ENCODE data around the gene KRT76. TPM values are rescaled to one million over a fixed set of nuclear protein-coding genes. Genes with fewer than 3 reads are reported as not detected.

Gene KRT76
- total RNA-seq, 4 donors from 2014 or later, result not detected

GRCh38 chr12:52817003-52817698 is 40.0 kb upstream of the KRT76 start:
- TF ChIP-seq CTCF (IDR thresholded peaks at IDR 0.05; ENCODE audit: low read depth), result no peak

GRCh38 chr12:52815676-52816588 is 38.8 kb upstream of the KRT76 start:
- no peak for TF ChIP-seq CTCF (IDR thresholded peaks at IDR 0.05; ENCODE audit: low read depth)

GRCh38 chr12:52815161-52815560 is 38.0 kb upstream of the KRT76 start:
- TF ChIP-seq CTCF (IDR thresholded peaks at IDR 0.05; ENCODE audit: low read depth), result no peak

- TF ChIP-seq CTCF (IDR thresholded peaks at IDR 0.05; ENCODE audit: low read depth), result no peak
These were observed 37.6 kb upstream of the KRT76 start for GRCh38 chr12:52814710-52815155.

GRCh38 chr12:52813885-52814709 is 37.0 kb upstream of the KRT76 start, which contains the start of gene KRT4:
Gene KRT4, minus strand, starts transcription at chr12:52814116. Its CDS starts 58 bp downstream, at chr12:52814058.
- TF ChIP-seq CTCF (IDR thresholded peaks at IDR 0.05; ENCODE audit: low read depth), result no peak

- TF ChIP-seq CTCF (IDR thresholded peaks at IDR 0.05; ENCODE audit: low read depth), result no peak
These were observed 36.2 kb upstream of the KRT76 start for GRCh38 chr12:52813203-52813819.
